HG03159 (cell line): ENCODE results near the gene ACTA2.

Experiments
- ATAC-seq: cut with Tn5 transposase; IDR thresholded peaks from one replicate; pipeline ENCODE4 v1.9.1; 2021; ENCODE audit warnings: mild to moderate bottlenecking, moderate library complexity; ENCODE audit not compliant: unreplicated experiment

ACTA2 gene

DNA sequence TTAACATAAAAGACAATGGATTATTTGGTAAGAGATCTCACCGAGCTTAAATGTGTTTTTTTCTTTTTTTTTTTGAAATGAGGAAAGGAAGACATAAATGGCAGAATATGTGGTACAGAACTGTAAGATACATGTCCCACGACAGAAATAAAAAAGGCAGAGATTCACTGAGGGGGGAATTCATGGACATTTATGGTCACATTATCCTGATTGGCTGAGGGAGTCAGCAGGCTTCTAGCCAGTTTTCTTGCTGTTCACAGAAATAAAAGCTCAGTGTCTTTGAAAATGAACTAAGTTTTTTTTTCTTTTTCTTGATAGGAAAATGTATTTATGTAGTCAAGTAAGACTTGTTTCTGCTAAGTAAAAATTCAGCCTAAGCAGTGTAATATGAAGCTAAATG, 29.8 kb upstream of the ACTA2 start:
- no peak for ATAC-seq

DNA sequence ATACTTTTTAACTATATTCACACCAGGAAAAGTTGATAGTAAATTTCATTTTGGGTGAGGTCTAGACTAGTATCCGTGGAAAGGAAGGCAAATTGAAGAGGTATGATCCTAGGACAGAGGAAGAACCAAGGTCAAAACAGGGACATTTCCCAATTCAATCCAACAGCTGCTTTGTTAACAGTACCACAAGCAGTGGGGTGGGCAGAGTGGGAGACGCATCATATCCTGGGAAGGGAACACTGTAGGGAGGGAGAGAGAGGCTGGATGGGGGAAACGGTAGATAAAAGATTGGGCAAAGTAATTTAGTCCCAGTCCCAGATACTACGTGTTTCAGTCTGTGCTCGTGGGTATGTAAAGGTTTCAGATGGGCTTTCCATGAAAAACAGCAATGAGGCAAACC, 28.9 kb upstream of the ACTA2 start:
- no peak for ATAC-seq

DNA sequence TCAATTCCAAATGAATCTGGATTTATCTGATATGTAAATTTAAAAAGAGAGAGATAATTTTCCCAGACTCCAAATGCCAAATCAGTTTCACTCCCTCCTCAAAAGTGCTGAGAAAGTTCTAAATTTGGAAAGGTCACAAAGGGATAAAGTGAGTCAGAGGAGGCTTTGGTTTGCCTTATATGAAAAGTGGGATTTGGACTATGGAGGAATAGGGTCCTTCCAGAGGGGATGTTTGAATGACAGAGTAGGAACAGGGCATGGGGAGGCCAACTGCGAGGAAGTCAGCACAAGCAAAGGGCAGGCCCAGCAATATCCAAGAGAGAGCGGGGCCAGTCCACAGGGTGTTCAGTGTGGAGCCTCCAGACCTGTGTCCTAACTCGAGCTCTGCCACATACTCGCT, 28.2 kb upstream of the ACTA2 start:
- ATAC-seq: no peak

DNA sequence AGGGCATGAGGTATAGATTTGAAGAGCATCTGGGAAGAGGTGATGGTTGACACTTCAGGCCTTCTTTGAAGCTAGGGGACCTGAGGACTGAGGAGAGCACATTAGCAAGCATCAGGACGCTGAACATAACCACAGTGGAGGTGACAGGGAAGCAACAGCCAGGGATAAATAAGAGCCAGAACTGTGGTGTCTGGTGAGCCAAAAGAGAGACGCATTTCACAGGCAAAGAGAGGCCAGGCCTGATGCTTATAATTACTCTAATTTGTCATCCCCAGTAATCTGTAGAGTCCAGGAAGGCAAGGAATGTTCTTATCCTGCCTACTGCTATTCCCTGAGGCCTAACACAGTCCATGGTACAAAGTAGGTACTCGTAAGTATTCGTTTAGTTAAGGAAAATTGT, 27.7 kb upstream of the ACTA2 start:
- no peak for ATAC-seq

DNA sequence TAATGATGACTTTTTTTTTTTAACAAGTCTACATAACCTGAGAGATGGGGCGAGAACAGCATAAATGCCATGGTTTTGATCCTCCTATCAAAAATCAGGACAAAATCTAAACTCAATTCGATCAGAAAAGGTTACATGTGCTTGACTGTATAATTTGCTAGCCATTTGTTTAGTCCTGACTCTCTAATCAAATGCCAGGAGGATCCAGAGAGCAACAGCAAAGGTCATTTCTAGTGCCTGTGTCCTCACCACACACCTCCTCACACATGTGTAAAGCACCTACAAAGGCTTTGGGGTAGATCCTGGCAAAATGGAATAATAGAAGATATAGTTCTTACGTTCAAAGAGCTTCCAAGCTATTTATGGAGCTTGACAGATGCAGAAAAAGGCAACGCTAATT, 27.0 kb upstream of the ACTA2 start:
- ATAC-seq: no peak

DNA sequence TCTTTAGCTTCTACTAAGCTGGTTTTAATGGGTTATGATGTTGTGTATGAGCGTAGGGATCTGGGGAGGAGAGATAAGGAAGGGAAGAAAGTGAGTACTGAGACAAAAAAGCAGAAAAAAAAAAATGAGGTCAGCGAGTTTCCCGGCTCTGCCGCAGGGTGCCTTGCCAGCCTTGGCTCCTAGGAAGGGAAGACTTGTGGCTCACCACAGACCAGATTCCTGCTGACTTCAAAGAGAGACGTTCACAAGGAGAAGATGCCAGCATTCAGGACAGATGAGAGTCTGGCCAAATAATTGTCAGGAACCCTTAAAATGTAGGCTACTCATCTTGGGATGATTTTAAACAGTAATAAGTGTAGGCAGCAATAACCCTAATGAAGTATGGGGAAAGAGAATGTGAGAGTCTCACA, 26.6 kb upstream of the ACTA2 start:
- no peak for ATAC-seq

DNA sequence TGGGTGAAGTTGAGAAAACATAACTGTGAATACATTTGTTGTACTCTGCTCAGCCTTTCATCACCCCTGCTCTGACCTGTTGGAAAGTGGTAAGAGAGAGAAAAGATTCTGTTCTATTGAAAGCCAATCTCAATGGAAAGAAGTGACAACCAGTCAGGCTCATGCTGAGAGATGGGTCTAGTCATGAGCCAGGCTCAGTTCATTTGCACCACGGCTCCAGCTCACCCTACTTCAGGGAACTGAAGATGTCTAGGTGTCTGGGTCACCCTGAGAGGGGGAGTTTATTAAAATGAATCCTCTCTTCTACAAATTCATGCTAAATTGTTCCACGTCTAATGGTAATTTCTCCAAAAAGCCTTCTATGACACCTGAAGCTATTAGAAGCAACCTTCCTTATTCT, 25.9 kb upstream of the ACTA2 start:
- no peak for ATAC-seq

DNA sequence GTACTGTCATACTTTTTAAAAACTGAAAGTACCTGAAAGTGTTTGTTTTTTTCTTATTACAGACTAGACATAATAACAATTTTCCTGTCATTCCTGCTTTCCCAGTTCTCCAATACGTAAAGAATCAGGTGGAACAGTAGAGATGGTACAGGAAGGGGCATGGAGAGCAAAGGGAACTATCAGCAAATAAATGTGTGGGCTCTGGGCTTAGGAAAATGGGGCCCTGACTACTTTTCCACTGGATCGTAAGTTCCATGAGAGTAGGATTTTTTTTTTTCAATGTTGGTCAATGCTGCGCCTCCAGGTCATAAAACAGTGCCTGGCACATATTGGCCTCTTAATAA, 22.8 kb upstream of the ACTA2 start:
- no peak for ATAC-seq

DNA sequence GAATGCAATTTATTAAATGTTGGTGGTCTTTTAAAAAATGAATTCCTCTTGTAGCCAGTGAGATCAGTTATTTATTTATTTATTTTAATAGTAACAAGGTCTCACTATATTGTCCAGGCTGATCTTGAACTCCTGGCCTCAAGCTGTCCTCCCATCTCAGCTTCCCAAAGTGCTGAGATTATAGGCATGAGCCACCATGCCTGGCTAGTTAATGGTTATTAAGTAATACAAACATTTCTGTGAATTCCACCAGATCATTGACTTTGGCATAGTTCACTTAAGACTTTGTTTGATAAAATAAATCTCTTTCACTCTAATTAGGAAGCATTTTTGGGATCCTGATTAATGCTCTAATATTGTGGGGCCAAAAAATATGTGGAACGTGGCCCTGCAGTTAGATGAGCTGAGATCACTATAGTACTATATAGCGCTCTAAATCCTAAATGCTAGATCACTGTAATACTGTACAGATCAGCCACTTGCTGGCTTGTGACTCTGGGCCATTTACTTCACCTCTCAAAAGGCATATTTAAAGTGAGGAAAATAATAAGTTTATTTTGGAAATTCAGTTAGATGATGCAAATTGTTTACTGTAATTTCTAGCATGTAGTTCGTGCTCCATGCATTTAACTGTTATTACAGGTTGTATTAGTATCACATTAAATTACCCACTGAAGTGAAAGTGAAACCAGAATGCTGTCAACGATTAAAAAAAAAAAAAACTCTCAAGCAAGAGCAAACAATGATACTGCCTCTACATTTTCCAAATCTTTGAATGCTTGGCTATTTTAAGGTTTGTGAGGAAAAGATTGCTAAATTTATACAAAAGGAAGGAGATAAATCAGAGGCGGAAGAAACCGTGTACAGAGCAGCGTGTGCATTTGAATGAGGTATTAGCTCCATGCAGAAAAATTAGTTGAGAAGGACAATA, 22.1 kb upstream of the ACTA2 start:
- no peak for ATAC-seq

DNA sequence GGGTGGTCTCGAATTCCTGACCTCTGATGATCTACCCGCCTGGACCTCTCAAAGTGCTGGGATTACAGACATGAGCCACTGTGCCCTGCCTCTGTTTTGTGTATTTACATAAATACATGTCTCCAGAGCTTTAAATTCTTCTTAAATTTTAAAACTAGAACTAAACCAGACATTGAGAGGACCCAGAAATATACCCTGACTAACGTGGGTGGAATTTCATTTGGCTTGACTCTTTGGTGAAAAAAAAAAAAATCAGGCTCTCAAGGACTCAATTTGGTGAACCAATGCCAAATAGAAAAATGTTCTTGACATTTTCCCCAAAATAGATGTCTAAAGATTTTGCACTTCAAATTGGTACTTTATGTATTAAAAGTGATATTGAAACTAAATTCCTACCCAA, 21.4 kb upstream of the ACTA2 start:
- ATAC-seq: no peak

DNA sequence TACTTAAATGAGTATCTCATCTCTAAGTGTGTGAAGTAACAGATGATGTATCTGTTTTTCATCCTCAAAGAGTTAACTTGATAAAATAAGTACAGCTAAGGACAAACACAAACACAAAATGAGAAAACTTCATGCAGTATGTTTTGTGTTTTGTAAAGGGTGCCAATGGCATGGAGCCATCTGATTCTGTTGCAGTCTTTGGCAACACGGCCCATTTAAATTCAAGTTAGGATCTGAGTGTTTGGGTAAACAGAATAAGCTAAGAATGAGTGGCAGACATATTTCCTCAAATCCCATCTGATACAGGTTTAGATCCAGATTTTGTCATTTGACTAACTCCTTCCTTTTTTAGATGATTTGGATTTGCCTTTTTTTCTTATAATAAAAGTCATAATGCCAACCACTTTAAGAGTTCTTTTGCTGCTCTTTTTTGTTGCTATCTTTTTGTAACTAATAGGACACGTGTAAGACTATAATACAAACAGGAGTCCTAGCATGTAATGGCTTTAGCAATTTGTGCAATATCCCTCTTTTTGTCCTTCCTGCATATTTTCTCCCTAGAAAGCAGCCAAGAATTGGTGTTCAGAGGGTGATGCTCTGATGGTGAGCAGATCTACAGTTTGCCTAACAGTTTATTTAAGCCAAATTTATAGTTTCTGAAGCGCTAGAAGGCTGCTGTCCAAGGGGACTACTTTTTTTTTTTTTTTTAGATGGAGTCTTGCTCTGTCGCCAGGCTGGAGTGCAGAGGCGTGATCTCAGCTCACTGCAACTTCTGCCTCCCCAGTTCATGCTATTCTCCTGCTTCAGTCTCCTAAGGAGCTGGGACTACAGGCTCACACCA, 18.9 kb upstream of the ACTA2 start:
- no peak for ATAC-seq

DNA sequence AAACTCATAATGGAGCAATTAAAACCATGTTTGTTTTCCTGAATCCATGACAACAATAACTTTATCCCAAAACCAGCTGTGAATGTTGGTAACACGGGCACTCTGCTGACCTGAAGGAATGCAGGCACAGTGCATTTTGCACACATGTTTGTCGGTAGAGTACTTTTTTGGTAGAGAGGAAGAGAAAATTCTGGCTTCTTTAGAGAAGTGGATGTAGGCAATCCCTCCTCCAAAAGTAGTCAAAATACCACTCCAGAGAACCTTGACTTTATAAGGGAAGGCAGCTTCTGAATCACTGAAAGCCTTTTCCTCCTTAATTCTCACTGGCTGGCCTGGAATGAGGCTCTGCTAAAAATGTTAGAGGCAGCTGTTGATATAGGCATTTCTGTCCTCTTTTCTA, 15.8 kb upstream of the ACTA2 start:
- no peak for ATAC-seq

DNA sequence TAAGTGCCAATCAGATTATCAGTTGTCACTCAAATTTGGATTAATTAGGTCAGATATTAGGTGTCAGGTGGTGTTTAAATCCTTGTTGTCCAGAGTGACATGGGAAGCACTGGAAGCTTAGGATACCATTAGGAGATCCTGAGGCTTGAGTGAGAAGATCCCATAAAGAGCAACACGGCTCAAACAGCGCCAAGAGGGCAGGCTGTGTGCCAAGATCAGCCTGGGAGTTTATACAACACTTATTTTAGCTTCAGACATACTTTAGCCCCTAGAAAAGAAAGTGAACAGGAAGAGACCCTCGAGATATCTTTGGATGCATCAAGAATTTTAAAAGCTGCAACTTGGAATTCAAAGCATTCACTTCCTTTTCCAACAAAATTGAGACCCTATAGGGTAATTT, 14.2 kb upstream of the ACTA2 start:
- ATAC-seq: no peak

DNA sequence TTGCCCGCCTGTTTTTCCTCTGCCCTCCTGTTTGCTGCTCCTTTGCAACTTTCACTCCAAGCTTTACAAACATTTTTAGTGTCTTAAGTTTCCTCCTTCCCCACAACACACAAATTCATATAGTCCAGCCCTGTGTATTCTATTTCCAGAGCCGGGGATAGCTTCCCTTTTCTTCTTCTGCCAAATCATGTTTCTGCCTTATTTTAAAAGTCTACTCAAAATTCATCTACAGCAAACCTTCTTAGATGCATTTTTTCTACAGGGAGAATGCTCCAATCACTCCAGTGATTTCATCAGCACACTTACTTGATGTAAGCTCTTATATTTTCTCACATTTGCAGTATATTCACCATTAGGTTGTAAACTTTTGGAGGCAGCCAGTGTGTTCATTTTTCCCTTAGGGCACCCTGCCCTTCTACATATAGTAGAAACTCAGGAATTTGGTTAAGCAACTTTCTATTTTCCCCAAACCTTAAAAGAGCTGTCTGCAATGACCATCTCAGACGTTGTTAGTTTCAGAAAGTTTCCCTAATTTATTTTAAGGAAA, 12.4 kb upstream of the ACTA2 start:
- no peak for ATAC-seq

DNA sequence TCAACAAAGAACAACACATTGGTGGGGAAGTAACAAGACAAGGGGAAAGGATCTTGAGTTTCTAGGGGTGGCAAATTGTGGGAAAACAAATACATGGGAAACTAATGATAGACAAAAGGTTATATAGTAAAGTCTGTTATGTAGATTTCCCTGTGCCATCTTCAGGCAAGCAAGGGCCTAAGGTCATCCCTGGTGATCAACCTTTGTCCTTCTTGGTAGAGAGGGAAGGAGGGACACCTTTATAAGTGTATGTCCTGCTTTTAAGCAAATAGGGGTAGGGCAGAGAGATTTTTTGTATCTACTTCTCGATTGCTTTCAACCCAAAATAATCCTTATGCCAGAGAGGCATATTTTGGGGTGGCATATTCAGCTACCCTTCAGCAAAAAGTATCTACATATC, 11.8 kb upstream of the ACTA2 start:
- ATAC-seq: no peak

DNA sequence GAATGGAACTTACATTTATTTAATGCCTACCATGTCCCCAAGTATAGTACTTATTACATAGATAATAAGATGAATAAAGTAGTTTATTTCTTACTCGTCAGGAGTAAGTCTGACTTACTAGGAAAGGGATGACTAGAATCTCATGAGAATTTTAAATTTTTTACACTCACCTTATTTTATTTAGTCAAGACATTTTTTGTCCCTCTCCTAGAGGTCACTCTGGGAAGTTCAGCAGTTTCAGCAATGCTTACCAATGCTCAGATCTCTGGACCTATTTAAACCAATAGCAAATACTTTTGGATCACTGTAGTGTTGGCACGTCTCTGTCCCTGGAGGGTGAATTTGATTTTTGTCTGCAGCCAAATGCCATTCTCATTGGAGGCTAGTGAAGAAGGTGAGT, 10.7 kb upstream of the ACTA2 start:
- no peak for ATAC-seq

DNA sequence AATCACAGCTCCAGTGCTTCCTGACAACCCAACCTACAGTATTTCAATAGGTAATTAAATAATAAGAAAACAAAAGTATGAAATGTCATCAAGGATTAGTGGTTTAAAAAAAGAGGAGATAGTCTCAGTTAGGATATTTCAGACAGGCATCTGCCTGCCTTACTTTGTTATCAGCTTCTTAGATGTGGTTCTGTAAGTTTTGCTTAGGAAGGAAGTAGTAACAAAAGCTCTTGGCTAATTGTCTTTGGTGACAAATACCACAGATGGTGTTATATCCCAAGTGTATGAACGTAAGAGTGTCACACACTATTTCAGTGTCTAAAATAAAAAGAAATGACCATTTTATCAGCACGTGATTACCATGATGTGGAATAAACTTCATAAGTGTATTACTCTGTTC, 9.8 kb upstream of the ACTA2 start:
- no peak for ATAC-seq

DNA sequence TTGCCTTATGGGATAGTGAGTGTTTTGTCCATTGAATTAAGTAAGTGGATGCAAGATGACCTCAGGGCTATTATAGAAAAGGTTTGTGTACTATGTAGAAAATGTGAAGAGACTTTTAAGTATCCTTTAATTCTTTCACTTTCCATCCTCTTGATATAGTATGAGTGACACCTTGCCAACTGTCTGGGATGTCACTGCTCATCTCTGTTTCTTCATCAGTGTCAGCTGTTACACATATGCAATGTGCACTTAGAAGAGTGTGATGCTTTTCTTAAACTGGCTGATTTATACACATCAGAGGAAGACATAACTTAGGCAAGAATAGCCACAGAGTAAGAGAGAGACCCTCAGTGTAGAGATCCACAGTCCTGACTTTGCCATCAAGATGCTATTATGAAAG, 8.7 kb upstream of the ACTA2 start:
- no peak for ATAC-seq

DNA sequence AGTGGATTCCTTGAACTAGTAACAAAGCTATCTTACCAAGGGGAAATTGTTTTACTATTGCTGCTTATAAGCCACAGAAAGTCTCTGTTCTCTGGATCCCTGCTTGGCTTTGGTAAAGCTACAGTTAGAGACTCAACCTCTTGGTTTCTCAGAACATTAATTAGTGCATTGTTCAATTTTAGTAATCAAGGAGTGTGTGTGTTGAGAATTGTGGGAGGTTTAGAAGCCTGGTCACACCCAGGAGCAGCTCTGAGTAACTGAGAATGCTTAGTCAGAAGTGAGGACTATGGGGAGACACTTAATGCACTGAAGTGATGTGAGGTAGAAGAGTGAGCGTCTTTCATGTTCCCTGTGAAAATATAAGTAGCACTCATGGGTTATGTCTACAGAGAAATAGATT, 8.2 kb upstream of the ACTA2 start:
- no peak for ATAC-seq

DNA sequence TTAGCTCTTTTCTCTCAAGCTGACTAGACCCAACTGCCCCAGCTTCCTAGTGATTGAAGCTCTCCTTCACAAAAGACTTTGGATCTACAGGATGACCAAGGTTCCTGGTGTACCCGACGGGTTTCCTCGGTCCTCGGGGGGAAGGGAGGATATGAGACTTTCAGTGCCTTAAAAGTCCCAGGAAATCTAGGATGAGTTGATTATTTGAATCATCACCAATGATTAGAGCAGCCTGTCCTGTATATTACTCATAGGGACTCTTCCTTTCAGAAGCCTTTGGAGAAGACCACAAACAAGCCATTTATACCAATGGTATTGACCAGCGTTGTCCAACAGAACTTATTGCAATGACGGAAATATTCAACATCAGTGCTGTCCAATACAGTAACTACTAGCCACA, 6.1 kb upstream of the ACTA2 start:
- no peak for ATAC-seq

DNA sequence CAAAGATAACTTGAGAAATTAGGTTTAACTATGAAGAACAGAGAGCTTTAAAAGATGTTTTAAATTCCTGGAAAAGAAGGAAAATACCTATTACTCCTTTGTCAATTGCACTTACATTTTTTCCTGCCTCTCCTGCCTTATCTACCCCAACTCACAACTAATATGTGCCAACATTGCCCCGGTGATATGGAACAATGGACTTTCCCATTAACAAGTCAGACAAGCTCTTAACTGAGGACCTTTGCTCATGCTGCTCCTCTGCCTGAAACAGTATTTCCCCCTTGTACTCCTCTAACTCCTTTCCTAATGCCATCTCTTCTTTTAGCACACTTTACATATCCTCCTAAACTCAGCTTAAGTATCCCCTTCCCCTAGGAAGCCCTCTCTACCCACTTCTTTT, 4.8 kb upstream of the ACTA2 start:
- no peak for ATAC-seq

DNA sequence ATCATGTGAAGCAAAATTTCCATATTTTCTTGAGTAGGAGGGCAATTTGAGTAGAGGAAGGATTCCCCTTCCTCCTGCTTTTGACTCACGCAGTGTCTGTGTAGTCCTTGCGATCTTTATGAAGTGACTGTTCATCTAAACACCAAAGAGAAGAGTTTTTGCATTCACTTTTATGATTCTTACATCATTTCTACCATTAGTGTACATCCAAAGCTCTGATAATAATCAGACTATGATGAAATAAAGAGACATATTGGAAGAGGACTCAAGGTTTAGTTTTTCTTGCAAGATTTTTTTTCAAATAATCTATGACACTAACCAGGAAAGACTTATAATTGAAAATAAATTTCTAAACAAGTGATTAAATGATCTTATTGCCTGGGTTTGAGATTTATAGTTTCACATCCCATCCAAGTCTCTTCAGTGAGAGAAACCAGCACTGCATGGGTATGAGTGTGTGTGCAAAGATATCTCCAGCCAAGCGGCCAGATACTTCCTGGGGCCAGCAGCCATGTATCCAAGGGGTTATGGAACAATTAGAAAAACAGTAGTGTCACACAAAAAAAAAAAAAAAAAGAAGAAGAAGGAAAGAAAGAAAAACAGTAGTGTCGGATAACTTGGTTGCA, 2.0 kb upstream of the ACTA2 start:
- ATAC-seq: no peak
